GM20000 (cell line): Measurements from ENCODE around the gene ALDOA.

Source experiments
- DNase-seq: peaks from one replicate; pipeline ENCODE4 v3.0.0; 2012; ENCODE audit warnings: low spot score
- TF ChIP-seq, protein P1 (sequence below): IDR thresholded peaks from 2 replicates; pipeline ENCODE4 v1.5.1; 2012; ENCODE audit warnings: mild to moderate bottlenecking, control low read depth; ENCODE audit errors: extremely low read depth, missing control alignments

The ALDOA gene

DNA sequence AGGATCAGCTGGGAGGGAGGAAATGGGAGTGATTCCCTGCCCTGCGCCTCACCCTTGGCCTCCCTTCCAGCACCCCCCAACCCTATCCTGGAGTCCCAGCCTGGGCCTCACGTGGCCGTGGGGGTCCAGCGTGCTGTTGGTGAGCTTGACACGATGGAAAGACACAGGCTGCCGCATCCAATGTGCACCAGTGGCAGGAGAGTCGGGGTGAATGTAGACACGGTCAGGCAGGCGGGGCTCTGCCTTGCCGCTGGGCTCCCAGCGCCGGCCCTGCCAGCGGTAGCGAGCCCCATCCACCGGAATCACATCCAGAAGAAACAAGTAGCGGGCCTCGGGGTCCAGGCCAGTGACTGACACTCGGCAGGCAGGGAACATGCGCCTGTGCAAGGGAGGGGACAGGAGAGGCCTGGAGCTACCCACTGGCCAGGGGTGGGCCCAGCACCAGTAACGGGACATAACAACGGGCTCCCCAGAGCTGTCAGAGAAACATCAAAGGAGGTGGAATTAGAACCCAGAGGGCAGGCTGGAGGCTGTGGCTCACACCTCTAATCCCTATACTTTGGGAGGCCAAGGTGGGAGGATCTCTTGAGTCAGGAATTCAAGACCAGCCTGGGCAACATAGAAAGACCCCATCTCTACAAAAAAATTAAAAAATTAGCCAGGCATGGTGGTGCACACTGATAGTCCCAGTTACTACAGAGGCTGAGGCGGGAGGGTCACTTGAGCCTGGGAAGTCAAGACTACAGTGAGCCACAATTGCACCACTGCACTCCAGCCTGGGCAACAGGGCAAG is 23.5 kb downstream of the ALDOA start:
- no peak for DNase-seq
- TF ChIP-seq, protein P1, sequence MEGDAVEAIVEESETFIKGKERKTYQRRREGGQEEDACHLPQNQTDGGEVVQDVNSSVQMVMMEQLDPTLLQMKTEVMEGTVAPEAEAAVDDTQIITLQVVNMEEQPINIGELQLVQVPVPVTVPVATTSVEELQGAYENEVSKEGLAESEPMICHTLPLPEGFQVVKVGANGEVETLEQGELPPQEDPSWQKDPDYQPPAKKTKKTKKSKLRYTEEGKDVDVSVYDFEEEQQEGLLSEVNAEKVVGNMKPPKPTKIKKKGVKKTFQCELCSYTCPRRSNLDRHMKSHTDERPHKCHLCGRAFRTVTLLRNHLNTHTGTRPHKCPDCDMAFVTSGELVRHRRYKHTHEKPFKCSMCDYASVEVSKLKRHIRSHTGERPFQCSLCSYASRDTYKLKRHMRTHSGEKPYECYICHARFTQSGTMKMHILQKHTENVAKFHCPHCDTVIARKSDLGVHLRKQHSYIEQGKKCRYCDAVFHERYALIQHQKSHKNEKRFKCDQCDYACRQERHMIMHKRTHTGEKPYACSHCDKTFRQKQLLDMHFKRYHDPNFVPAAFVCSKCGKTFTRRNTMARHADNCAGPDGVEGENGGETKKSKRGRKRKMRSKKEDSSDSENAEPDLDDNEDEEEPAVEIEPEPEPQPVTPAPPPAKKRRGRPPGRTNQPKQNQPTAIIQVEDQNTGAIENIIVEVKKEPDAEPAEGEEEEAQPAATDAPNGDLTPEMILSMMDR = no peak

DNA sequence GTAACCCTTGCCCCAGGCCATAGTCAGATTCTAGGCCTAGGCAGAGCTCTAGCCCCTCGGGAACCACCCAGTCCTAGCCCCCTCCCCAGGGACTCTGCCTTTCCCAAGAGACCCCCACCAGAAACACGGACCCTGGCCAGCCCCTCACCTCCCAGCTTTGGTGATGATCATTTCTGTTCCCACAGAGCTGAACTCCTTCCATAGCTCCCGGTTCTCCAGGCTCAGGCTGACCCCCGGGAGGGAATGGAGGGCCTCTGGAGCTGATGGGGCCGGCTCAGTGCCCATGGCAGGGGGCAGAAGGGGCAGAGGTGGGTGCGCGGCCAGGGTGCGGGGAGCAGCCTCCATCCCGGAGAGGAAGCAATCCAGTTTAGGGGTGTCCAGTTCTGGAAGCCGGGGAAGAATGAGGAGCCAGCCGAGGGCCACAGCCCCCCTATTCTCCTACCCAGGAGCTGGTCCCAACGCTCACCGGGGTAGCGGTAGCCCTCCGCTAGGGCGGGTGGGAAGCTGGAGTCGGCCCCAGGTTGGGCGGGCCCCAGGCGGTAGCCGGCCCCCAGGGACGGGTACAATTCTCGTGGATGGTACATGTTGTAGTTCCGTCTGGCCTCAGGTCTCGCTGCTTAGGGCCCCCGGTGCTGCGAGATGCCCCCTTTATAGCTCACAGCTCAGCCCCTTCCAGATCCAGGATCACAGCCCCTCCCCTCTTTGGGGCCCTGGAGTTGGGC is 25.2 kb downstream of the ALDOA start:
- no peak for DNase-seq
- TF ChIP-seq, protein P1 = no peak

DNA sequence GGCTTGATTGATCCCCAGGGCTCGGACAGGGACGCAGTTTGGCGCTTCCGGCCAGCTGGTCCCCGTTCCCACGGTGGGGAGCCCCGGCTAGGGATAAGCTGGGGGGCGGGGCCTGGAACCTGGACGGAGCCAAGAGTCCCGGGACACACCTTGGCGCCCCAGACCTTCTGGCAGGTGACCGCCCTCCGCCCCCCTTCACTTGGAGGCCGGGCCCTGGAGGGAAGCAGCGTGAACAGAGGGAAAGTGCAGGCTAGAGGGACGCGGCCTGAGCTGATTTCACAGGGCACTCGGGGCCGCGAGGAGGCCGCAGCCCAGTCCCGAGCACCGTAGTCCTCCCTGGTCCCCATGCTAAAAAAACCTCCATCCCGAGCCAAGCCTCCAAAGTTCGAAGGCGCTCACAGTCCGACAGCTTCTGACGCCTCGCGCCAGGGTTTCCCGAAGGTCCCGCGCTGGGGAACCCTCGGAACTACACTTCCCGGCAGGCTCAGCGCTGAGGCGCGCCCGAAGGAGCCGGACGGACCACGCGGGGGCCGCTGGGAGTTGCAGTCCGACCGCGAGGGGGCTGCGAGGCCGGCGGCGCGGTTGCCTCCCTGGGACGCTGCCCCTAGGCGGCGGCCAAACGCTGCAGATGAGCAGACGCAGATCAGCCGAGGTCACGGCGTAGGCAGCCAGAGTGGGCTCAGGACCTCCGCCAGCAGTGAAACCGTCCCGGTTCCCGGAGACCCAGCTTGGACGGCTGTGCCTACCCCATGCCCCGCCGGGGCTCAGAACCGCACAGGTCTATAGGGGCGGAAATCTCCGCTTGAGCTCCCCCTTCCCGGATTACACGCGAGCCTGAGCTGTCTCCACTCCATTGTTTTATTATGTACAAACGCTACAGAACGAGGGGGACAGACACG is 26.2 kb downstream of the ALDOA start, which contains the start of gene TBX6:
TSS of gene TBX6 (minus strand) at position 451 of the 899 bp plus-strand sequence. CDS start 731 bp downstream, outside the sequence.
- TF ChIP-seq, protein P1 = peak; percentile 89
- DNase-seq = peak; percentile 95

DNA sequence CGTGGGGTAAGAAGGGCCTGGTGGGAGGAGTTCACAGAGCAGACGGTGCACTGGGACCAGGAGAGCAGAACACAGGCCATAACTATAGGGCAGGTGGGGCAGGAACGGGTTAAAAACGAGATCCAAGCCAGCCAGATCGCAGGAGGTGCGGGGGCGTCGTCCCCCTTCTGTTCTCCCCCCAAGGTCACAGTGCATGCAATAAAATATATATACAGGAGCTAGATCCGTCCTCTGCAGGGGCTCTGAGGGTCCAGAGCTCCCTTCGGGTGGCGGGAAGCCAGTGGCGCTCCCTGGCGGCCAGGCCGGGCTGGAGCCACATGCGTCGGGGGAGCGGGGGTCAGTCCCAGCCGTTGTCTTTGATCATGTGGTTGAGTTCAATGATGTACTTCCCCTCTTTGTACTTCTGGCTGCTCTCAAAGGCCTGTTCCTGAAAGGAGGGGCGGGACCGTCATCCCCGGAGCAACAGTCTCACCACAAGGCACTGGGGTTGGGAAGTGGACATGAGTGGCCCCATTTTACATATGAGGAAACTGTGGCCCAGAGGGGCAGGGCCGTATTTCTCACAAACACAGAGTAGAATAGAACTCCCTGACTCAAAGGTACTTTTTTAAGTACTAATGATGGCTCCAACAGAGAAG is 26.9 kb downstream of the ALDOA start:
- DNase-seq = peak; percentile 95

DNA sequence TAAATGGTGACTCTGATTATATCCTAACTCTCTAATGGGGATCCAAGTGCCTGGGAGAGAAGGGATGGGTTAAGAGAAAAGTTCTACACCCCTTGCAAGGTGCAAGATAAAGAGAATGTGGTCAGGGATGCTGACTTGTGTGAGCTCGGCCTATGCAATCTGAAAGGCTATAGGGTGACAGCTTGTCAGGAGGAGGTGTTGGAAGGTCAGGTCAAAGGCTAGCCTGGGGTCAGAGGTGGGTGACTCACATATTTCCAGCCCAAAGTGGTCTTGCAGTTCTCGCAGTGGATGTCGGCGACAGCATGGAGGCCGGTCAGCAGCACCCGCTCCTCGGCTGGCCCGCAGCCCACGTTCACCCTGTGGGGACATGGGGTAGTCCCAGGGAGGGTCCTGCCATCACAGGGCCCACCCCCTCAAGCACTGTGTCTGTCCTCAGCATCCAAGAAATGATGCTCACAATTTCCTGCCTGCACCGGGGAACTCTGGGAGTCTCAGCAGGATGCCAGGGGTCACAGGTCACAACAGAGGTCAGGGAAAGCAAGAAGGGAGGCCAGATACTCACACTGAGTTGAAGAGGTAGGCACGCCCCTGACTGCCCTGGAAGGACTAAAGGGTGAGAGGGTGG is 29.1 kb downstream of the ALDOA start:
- TF ChIP-seq, protein P1 = no peak

More for the DNA sequence above, 26.9 kb downstream of the ALDOA start:
- TF ChIP-seq, protein P1 = peak; percentile 98

More for the DNA sequence above, 29.1 kb downstream of the ALDOA start:
- DNase-seq = no peak
